Measurements from ENCODE around the gene IGF2BP3.
A peak's percentile ranks its signal among the peaks of the same experiment; 100 is the strongest.

The IGF2BP3 gene

DNA sequence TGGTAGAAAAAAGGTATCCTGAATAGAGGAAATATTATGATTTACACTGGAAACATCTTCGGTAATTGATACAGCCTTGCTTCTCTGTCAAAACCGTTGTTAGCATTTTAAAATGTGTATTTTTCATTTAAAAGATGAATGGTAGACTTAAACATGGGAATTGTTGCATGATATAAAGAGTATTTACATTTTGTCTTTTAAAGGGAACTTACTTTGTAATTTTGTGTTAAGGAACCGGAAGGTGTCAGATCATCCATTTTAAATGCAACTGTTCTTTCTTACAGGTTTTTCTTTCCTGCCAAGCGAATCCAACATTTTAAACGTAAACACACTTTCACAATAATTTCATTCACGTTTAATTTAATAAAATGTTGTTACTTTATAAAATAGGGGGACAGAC lies 1.8 kb upstream of the IGF2BP3 start:
- DNase-seq = no peak

DNA sequence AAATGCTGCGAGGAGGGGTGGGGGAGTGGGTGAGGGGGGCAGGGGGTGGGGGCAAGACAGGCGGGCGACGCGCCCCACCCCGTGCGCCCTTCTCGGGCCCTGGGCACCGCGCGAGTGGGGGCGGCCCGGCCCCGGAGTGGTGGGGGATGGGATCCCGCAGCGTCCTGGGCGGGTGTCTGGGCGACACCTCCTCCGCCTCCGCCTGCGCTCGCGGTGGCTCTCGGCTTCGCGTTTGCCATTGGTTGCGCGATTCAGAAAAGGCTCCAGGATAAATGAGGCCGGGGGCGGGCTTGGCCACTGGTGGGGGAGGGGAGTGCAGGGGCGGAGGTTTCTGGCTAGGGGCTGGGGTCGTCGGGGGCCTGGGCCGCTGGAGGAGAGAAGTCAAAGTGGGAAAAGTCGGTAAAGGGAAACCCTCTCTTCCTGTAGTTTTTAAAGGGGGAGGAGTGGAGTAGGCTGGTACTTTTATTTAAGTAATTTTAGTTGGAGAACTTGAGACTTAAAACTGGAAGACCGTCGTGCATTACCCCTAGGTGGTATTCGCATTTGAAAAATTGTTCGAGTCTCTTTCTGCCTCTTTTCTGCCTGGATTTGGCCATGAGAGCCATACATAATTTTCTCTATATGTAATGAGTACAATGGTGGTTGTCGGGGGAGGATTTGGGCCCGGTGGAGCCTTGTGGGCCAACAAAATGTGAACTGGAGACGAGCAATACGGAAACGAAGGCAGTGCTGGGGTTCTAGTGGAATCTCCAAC lies 992 bp upstream of the IGF2BP3 start:
- DNase-seq = peak; percentile 28

DNA sequence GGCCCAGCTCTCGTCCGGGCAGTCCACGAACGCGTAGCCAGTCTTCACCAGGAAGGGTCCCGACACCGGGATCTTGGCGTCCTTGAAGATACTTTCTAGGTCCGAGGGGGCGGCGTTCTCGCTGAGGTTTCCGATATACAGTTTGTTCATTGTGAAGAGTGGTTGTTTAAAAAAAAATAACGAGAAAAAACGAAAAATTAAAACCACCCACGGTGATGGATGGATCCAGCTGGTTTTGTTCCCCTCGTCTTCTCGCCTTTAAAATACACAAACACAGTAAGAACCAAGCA lies 385 bp downstream of the IGF2BP3 start:
- DNase-seq = no peak

DNA sequence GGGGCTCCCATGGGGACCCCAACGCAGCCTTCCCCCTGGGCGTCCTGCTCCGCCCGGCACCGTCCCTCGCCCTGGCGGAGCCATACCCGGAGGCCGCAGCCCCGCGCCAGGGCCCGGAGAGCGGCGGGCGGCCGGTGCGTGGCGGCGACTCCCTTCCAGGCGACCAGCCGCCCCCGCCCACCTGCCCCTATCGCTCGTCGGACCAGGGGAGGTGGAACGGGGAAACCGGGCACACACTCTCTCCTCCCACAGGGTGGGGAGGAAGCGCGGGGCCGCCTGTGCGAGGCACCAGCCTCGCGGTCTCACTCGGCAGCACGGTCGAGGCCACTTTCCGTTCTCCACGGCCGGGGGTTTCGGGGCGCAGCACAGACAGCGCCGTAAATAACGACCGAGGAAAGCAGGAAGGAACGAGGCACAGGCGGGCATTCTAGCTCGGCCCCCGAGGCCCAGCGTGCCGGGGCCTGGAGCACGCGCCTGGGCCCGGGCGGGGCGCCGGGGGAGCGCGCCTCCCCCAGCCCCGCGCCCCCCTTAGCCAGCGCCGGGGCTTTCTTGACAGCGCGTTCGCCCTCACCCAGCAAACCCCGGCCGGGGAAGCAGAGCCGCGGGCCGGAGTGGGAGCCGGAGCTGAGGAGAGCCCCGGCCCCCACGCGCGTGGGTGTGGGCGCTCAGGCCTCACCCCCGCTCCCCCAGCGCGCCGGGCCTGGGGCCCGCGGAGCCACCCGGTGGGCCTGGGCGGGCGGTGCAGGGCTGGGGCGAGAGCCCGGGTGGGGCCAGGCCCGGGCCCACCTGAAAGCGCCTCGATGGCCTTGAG lies 936 bp downstream of the IGF2BP3 start:
- DNase-seq = peak; percentile 23

DNA sequence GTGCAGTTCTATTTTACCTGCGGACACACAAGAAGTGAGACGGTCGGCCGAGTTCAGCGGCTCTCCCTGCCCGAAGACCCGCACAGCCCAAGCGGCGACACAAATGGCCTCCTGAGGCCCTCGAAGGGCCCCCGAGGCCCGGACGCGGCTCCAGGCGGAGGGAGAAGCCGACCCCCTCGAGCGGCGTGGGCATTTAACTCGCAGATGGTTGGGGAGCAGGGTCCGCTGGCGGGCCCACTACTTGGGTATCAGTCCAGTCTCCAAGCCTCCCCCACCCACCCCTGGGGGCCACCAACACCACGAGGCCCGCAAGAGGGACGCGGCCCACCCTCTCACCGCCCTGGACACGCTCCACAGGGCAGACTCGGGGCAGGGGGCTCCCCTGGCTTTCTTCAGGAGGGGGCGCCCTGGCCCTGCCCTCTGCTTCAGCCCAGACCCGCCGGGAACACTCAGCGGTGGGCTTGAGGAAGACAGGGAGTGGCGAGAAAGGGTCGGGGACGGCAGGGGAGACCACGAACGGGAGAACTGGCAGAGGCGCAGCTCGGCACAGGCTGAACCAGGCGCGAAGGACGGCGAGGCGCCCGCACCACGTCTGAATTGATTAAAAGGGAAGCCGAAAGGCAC lies 1.7 kb downstream of the IGF2BP3 start:
- DNase-seq = no peak

DNA sequence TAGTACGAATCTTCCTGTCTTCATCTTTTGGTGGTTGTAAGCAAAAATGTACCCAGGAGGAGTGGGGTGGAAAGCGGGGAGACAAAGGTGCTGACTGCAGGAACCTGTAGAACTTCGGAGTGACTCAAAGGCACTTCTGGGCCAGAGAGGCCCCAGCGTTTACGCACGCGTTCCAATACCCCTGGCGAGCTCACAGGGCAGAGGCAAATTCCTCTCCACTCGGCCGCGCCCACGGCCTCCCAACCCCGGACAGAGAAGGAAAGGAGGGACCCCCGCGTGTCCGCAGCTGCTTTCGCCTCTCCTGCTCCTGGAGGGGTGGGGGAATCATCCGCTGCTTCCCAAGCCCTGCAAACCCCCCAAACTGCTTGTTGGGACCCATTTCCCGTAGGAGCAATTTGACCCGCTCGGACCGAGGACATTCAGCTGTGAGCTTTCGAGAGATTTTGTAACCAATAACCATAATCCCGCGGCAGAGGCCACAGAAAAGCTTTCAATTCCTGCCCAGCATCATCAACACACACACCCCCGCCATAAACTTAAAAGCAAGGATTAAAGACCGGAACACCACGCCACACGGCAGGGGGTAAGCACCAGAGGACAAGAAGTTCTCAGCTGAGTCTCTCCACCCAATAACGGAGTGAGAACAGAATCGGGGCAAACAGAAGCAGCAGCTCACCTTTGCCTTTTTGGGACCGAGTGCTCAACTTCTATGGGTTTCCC lies 2.3 kb downstream of the IGF2BP3 start:
- DNase-seq = no peak

DNA sequence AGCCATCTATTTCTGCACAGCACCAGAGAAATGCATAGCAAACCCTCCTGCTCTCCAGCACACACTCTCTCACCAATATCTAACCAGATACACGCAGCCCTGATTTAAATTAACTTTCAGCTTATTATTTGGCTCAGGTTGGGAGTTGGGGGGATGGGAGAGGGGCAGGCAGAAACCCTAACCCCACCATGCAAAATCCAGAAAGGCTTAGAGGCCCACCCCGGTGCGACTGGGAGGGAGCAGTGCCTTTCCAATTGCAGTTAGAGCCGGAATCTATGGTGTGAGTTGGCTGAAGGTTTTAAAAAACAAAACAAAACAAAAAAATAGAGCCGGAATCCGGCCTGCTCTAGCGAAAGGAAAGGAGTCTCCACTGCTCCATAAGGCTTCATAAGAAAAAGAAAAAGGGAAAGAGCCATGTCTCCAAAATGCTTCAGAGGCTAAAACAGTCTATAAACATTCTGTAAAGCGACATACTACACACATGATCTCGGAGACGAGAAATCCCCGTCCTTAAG lies 2.9 kb downstream of the IGF2BP3 start:
- no peak for DNase-seq

DNA sequence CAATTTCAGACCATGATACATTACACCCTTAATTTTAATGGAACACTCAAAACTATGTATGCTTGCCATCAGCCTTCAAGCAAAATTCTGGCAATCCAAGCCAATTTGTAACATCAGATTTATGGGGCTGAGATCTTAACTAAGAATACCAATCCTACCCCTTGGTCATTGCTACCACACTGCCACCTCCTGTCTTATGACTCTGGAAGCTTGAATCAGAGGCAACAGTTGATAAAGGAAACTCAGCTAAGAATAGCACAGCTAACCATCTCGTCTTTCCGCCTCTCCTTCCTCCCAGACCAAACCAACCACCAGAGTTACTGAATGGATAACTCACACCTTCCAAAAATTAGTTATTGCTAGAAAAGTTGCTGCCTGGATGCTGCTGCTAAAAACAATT lies 7.4 kb downstream of the IGF2BP3 start:
- DNase-seq = no peak

DNA sequence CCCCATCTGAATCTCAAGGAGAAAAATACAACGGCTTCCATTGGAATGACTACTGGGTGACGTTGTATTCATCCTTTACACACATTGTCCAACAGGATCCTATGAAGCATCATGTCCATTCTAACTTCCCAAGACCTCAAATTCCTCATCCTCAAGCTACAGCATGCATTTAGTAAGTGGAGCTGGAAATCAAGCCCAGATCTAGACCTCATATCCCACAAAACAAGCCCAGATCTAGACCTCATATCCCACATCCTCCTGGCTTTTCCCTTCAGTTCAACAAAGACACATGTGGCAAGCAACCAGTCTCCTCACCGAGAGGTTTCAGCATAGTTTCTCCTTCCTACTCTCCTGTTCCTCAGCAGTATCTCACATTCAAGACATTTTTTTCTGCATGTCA lies 12.2 kb downstream of the IGF2BP3 start:
- DNase-seq = no peak

DNA sequence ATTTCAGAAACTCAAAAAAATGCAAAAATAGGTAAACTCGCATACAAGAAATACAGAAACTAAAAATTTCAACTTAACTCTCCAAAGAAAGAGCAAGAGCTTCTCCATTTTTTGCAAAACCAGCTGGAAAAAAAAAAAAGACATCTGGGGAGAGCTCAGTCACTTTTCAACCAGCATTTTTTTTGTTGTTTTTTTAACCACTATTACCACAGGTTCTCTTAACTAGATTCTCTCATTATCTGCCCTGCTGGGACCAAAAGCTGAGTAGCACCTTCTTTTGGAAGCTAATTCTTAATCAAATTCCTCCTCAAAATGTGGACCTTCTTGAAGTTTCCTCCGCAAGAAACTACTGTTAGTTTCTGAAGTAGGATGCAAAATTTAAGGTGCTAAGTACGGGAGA lies 14.2 kb downstream of the IGF2BP3 start:
- DNase-seq = no peak

DNA sequence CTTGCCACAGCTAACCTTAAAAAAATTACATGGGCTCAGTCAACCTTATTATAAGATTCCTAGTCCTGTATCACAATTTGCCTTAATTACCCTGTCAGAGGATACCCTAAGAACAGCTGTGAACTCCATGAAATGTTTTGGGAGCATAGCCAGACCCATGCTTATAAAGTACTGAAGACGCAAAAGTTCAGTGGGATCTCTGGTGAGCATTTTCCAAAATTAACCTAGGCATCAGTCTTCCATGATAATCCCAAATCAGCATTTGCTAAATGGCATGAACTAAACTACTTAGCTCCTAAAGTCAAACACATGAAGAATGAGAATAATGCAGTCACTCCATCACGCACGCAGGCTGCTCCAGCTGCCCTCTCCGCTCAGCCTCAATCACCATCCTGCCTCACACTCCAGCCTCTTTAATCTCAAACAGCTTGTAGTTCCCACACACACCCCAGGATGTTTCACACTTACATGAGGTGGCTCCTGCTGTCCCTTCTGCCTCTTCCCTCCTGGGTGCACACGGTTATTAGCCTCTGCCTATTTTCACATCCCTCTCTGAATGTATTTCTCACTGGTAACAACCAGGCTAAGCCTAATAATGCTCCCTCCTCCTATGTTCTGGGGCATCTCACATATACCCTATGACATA lies 15.3 kb downstream of the IGF2BP3 start:
- DNase-seq = no peak

DNA sequence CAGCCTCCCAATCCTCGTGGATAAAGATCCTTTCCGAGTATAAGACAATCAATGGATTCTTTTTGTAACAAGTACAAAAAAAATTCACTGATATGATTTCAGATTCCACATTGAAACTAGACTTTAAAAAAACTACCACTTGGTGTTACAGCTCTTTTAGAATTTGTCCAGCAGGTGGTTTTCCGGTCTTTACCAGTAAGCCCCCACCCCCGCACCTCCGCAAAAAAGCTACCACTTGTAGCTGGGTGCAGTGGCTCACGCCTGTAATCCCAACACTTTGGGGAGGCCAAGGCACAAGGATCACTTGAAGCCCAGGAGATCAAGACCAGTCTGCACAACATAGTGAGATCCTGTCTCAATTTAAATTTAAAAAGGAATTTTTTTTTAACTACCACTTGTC lies 19.8 kb downstream of the IGF2BP3 start:
- DNase-seq = no peak

DNA sequence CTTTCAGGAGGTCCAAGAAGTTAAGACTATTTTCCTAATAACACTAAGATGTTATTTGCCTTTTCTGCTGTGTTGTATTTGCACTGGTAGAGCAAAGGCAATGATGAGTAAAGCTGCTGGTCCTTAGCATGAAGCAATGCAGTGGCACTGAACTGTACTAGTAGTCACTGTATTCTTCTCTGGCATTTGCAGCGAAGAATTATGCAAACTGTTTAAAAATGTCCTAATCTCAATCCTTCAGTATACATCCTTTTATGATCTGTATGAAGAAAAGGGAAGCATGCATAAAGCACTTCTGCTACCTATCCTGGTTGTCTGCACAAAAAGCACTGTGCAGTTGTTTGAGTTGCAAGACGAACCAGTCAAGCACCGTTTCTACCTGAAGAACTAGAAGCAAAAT lies 20.4 kb downstream of the IGF2BP3 start:
- no peak for DNase-seq

DNA sequence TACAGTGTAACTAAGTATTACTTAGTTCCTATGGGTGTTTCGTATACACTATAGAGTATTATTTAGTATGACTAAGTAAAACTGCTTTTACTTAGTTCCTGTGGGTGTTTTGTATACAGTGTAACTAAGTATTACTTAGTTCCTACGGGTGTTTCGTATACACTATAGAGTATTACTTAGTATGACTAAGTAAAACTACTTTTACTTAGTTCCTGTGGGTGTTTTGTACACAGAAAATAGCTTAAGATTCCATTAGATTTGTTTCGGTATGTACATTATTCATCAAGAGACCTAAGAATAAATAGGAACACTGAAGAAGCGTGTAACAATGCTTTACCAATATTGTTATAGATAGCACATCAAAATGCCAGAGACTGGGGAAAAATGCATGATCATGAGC lies 25.0 kb downstream of the IGF2BP3 start:
- no peak for DNase-seq

DNA sequence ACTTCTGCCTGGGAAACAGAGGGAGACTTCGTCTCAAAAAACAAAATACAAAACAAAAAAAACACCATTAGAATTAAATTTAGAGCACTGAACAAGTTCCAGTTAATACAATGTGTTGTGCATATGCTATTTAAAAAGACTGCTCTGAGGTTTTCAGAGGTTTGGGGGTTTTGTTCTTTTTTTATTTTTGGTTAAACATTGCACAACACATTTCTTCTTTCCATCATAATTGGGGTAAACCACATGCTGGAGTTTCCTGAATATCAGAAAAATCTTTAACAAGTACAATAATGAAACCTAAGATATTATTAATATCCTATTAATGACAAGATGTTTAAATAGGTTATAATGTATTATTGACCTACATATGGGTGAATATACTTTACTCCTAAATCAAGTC lies 26.3 kb downstream of the IGF2BP3 start:
- DNase-seq = no peak

DNA sequence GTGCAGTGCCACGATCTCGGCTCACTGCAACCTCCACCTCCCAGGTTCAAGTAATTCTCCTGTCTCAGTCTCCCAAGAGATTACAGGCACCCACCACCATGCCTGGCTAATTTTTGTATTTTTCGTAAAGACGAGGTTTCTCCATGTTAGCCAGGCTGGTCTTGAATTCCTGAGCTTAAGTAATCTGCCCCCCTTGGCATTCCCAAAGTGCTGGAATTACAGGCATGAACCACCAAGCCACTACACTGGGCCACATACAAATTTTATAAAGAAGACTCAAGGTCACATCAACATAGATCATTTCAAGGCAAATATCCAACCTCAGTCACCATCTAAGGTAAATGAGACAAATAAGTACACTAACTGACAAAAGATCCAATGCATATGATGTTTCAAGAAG lies 32.1 kb downstream of the IGF2BP3 start:
- DNase-seq = no peak

DNA sequence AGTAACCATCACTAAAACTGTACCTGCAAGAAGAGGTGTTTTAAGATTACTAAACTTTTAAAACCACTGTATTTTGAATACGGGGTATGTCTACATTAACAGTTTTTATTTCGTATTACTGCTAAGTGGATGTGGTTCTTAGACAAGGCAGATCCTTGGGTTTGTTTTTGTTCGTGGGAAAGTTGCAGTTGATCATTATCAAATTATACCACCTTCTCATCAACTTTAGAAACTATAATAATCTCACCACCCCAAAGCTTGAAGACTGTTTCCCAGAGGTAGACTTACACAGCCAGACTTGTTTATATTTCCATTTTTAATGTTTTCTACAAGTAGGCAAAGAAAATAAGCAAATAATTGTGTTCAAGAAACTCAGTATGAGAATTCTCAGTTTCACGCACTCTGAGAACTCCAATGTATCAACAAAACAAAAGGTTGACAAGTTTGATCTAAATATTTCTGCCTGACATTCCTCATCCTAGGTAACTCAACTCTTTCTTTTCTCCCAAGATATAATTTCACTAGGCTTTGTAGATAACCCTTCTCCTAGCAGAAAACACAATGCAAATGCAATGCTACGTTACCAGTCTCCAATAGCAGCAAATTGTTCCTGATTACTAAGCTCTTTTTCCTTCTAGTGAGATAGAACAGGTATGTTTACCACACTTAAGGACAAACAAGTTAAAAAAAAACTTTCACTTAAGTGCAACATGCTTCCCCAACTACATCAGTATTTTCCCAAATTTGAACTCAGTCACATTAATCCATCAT lies 36.0 kb downstream of the IGF2BP3 start:
- DNase-seq = no peak

DNA sequence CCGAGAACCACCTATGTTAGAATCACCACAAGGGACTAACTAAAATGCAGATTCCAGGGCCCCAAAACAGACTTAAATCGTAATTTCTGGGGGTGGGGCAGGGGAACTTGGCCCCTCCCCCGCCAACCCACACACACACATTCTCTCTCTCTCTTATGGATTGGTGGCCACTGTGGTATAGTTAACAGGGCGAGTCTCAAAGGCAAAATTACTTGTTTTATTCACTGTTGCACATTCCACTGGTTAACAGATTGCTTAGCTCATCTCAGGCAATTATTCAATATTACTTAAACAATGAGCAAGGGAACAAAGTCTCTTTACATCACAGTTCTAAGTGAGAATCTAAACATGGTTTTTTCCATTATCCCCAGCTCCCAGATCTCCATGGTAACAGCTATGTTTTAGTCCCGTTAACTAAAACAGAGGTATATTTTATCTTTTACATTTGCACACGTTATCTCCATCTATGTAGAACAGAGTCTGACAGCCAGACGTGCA lies 38.5 kb downstream of the IGF2BP3 start:
- no peak for DNase-seq

DNA sequence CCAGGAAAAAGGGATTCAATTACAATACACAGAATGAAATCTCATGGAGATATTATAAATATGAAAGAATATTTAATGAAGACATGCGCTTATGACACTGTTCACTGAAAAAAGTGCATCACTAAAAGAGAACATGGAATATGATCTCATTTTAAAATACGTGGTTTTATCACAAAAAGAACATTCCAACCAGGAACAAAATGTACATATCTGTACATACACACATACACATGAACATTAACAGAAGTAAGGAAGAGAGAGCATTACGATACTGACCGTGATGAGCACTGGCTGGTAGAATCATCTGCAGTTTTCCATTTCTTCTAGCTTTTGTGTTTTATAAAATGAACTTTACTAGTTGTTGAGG lies 39.4 kb downstream of the IGF2BP3 start:
- DNase-seq = no peak

DNA sequence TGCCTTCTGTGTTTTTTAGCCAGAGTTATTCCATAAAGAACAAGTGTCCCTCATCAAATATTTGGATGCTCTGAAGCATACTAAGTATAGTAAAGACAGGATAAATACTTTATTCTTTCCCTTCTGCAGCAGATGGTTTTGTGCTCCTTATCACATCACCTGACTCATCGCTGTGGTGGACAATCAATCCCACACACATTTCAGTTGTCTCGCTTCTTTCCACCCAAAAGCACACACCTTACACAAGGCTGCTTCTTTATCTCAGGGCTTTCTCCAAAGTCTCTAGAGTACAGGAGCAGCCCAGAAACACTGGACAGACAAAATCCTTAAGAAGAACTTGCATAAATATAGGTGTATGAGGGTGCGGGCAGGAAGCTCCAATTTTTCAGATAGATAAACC lies 43.4 kb downstream of the IGF2BP3 start:
- no peak for DNase-seq

DNA sequence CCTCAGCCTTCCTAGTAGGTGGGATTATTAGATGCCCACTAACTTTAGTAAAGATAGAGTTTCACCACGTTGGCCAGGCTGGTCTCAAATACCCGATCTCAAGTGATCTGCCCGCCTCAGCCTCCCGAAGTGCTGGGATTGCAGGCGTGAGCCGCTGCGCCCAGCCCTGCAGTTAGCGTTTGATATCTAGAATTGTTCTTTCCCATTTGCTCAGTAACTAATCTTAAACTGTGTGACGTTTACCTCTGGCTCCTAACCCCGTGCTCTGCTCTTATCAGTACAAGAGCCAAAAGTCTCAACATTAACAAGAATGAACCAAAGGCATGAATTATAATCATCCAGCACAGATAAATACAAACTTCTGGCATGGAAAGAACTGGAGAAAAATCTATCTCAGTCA lies 47.4 kb downstream of the IGF2BP3 start:
- no peak for DNase-seq

DNA sequence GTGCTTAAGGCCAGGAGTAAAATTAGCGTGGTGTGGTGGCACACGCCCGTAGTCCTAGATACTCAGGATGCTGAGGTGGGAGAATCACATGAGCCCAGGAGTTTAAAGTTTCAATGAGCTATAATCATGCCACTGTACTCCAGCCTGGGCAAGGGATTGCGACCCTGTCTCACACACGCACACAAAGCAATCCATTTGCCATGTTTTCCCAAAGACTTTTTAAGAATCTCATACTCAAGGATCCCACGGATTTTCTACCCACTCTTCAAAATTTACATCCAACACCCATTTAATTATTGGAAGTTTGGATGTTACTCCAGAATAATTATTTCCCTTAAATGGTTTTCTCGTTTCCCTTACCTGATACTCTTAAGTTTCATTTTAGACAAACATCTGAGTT lies 47.9 kb downstream of the IGF2BP3 start:
- DNase-seq = no peak

Data from activated gamma-delta T cell (primary cell).